K562 (cell line): ENCODE measurements around the gene VWA3A. TPM values are rescaled to one million over a fixed set of nuclear protein-coding genes. Genes with fewer than 3 reads are reported as not detected.
A peak's percentile ranks its signal among the peaks of the same experiment; 100 is the strongest.

ENCODE experiments used
- ARHGAP35 ChIP-seq: fragments of 450-650 bp; IDR thresholded peaks from 2 replicates; pipeline ENCODE4 v1.6.1; 2018; ENCODE audit not compliant: partially characterized antibody
- CBFA2T3 ChIP-seq: fragments of 450-650 bp; IDR thresholded peaks from 2 replicates; pipeline ENCODE4 v1.6.1; 2017
- CBX2 ChIP-seq: fragments of 200-600 bp; sonication (generic); IDR thresholded peaks from one replicate; pipeline ENCODE4 v1.6.1; 2012; ENCODE audit warnings: mild to moderate bottlenecking, low read length, inconsistent platforms; ENCODE audit not compliant: insufficient read depth, poor library complexity, severe bottlenecking
- CTBP1 ChIP-seq: fragments of 450-650 bp; IDR thresholded peaks from 2 replicates; pipeline ENCODE4 v1.6.1; 2016; ENCODE audit warnings: borderline replicate concordance
- ELK1 ChIP-seq: sonication (generic); formaldehyde crosslinking; IDR thresholded peaks from 2 replicates; pipeline ENCODE4 v1.8.1; 2022; ENCODE audit warnings: missing genetic modification reagents
- EP400 ChIP-seq: fragments of 450-650 bp; IDR thresholded peaks from 2 replicates; pipeline ENCODE4 v1.6.1; 2017; ENCODE audit warnings: antibody characterized with exemption, mild to moderate bottlenecking, moderate library complexity
- ETS2 ChIP-seq: IDR thresholded peaks from 2 replicates; pipeline ENCODE4 v1.6.1; 2016; ENCODE audit warnings: borderline replicate concordance, missing genetic modification characterization, mild to moderate bottlenecking, moderate library complexity, missing compliant biosample characterization; ENCODE audit not compliant: poor library complexity, severe bottlenecking
- FOXK1 ChIP-seq: sonication (generic); formaldehyde crosslinking; IDR thresholded peaks from 2 replicates; pipeline ENCODE4 v1.8.0; 2022; ENCODE audit warnings: missing genetic modification reagents, mild to moderate bottlenecking, borderline replicate concordance
- GTF2E2 ChIP-seq: fragments of 200-800 bp; sonication (Bioruptor generic); IDR thresholded peaks from 2 replicates; pipeline ENCODE4 v1.6.1; 2016; ENCODE audit warnings: missing genetic modification characterization, missing compliant biosample characterization
- HEY1 ChIP-seq: fragments of 250-450 bp; sonication (Bioruptor Pico); IDR thresholded peaks from 2 replicates; pipeline ENCODE4 v1.5.0; 2020; ENCODE audit warnings: mild to moderate bottlenecking, moderate library complexity, borderline replicate concordance
- HIVEP1 ChIP-seq: fragments of 250-450 bp; sonication (Bioruptor Pico); IDR thresholded peaks from 2 replicates; pipeline ENCODE4 v1.4.0; 2020; ENCODE audit warnings: mild to moderate bottlenecking
- PYGO2 ChIP-seq: fragments of 450-650 bp; IDR thresholded peaks from 2 replicates; pipeline ENCODE4 v1.6.1; 2016; ENCODE audit warnings: mild to moderate bottlenecking, missing genetic modification characterization, moderate library complexity, missing compliant biosample characterization
- RB1 ChIP-seq: fragments of 450-650 bp; IDR thresholded peaks from 2 replicates; pipeline ENCODE4 v1.6.1; 2017; ENCODE audit warnings: low read depth, mild to moderate bottlenecking
- RBM39 ChIP-seq: fragments of 200-400 bp; formaldehyde crosslinking; optimal IDR thresholded peaks from 2 replicates; pipeline ENCODE3; 2018; ENCODE audit warnings: low read depth, low read length
- SIX5 ChIP-seq, 2 experiments: IDR thresholded peaks; 2 replicates each; pipeline ENCODE4 v1.6.1; 2011; ENCODE audit warnings: low read length in 2 of 2, borderline replicate concordance in 1 of 2, low read depth in 1 of 2, mild to moderate bottlenecking in 1 of 2, moderate library complexity in 1 of 2; ENCODE audit not compliant: insufficient read depth in 1 of 2
- SRSF1 ChIP-seq: fragments of 200-400 bp; formaldehyde crosslinking; IDR thresholded peaks from 2 replicates; pipeline ENCODE4 v1.6.1; 2017; ENCODE audit warnings: mild to moderate bottlenecking, low read depth, low read length, moderate library complexity
- polyA plus RNA-seq, 8 experiments: library from polyadenylated mRNA; depleted of rRNA in 4 of 8; stranded (reverse) in 5 of 8; unstranded in 3 of 8; fragments of >200 nt; fragmentation: Nextera tagmentation in 2 of 8; fragmentation: Illumina TruSeq in 1 of 8; extraction: Ambion mirVana in 2 of 8; extraction: Trizol in 1 of 8; gene quantifications; 2 replicates each; pipeline versions ENCODE4 v1.2.1 to v1.2.3, GENCODE V29; 2011 to 2014; ENCODE audit warnings: inconsistent platforms in 1 of 8, missing spikeins in 1 of 8
- total RNA-seq, 7 experiments: library from RNA; depleted of rRNA in 6 of 7; stranded (reverse); fragments of >200 nt in 6 of 7; fragmentation: Illumina TruSeq in 2 of 7; extraction: Trizol in 2 of 7; gene quantifications; 2 replicates each; pipeline versions ENCODE4 v1.2.1 to v1.2.3, GENCODE V29; 2011 to 2021; ENCODE audit warnings: low replicate concordance in 1 of 7
- TF ChIP-seq, protein P1 (sequence below): fragments of 200-800 bp; sonication (Bioruptor generic); IDR thresholded peaks from 2 replicates; pipeline ENCODE4 v1.6.1; 2017; ENCODE audit warnings: missing genetic modification characterization, missing compliant biosample characterization
- TF ChIP-seq, protein P2 (sequence below), 2 experiments: IDR thresholded peaks; 2 replicates each; pipeline ENCODE4 v1.6.1; 2012; ENCODE audit warnings: improper control_type of control experiment in 2 of 2, low read depth in 2 of 2, low read length in 2 of 2, borderline replicate concordance in 1 of 2
- TF ChIP-seq, protein P3 (sequence below): sonication (generic); IDR thresholded peaks from 2 replicates; pipeline ENCODE4 v1.6.1; 2016
- TF ChIP-seq, protein P4 (sequence below): sonication (generic); formaldehyde crosslinking; IDR thresholded peaks from 2 replicates; pipeline ENCODE4 v1.8.1; 2023; ENCODE audit warnings: mild to moderate bottlenecking, missing genetic modification reagents, moderate library complexity

The VWA3A gene
- total and polyA plus RNA-seq, 9 of the 15 experiments (the other 6 are each of a cell fraction or from before 2014, with no cell fraction given) = not detected

GRCh38 chr16:22195695-22196558, 103.6 kb downstream of the VWA3A start (continued):
- TF ChIP-seq GTF2E2 (tag) (no peak), ELK1 (CRISPR knock-in tag) (no peak), HEY1 (no peak), EP400 (peak; percentile 42), CBFA2T3 (no peak), PYGO2 (tag) (no peak), ETS2 (no peak), HIVEP1 (CRISPR knock-in tag) (no peak), RB1 (peak; percentile 91), ARHGAP35 (no peak), CBX2 (no peak), SRSF1 (no peak), RBM39 (peak; percentile 33), FOXK1 (no peak), SIX5 (IDR thresholded peaks at IDR 0.05; ENCODE audit: borderline replicate concordance in 1 of 2, insufficient read depth in 1 of 2, low read depth in 1 of 2, low read length in 2 of 2) (no peak), CTBP1 (0 out of 2 replicates have a peak, but pooled peaks have one; percentile 12)
- TF ChIP-seq, protein P1, sequence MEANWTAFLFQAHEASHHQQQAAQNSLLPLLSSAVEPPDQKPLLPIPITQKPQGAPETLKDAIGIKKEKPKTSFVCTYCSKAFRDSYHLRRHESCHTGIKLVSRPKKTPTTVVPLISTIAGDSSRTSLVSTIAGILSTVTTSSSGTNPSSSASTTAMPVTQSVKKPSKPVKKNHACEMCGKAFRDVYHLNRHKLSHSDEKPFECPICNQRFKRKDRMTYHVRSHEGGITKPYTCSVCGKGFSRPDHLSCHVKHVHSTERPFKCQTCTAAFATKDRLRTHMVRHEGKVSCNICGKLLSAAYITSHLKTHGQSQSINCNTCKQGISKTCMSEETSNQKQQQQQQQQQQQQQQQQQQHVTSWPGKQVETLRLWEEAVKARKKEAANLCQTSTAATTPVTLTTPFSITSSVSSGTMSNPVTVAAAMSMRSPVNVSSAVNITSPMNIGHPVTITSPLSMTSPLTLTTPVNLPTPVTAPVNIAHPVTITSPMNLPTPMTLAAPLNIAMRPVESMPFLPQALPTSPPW (CRISPR knock-in tag) = peak; percentile 74
- TF ChIP-seq, protein P2, sequence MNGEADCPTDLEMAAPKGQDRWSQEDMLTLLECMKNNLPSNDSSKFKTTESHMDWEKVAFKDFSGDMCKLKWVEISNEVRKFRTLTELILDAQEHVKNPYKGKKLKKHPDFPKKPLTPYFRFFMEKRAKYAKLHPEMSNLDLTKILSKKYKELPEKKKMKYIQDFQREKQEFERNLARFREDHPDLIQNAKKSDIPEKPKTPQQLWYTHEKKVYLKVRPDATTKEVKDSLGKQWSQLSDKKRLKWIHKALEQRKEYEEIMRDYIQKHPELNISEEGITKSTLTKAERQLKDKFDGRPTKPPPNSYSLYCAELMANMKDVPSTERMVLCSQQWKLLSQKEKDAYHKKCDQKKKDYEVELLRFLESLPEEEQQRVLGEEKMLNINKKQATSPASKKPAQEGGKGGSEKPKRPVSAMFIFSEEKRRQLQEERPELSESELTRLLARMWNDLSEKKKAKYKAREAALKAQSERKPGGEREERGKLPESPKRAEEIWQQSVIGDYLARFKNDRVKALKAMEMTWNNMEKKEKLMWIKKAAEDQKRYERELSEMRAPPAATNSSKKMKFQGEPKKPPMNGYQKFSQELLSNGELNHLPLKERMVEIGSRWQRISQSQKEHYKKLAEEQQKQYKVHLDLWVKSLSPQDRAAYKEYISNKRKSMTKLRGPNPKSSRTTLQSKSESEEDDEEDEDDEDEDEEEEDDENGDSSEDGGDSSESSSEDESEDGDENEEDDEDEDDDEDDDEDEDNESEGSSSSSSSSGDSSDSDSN (IDR thresholded peaks at IDR 0.05; ENCODE audit: borderline replicate concordance in 1 of 2, low read depth in 2 of 2, low read length in 2 of 2) = no peak
- TF ChIP-seq, protein P3, sequence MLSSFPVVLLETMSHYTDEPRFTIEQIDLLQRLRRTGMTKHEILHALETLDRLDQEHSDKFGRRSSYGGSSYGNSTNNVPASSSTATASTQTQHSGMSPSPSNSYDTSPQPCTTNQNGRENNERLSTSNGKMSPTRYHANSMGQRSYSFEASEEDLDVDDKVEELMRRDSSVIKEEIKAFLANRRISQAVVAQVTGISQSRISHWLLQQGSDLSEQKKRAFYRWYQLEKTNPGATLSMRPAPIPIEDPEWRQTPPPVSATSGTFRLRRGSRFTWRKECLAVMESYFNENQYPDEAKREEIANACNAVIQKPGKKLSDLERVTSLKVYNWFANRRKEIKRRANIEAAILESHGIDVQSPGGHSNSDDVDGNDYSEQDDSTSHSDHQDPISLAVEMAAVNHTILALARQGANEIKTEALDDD = no peak
- TF ChIP-seq, protein P4, sequence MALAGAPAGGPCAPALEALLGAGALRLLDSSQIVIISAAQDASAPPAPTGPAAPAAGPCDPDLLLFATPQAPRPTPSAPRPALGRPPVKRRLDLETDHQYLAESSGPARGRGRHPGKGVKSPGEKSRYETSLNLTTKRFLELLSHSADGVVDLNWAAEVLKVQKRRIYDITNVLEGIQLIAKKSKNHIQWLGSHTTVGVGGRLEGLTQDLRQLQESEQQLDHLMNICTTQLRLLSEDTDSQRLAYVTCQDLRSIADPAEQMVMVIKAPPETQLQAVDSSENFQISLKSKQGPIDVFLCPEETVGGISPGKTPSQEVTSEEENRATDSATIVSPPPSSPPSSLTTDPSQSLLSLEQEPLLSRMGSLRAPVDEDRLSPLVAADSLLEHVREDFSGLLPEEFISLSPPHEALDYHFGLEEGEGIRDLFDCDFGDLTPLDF = no peak
